SIG-M5 (cell line): ENCODE results near the gene COQ4.
"Not testable (repeated sequence)": the region's sequence is repeated elsewhere in the genome, so short reads cannot be mapped to it uniquely, and the experiment has no call there.

Source experiments
- DNase-seq: peaks from one replicate; lab custom pipeline; 2025; lab: John Stamatoyannopoulos, UW

Gene COQ4

GRCh38 chr9:128298535-128299482 is 23.8 kb upstream of the COQ4 start:
- DNase-seq = no peak

- no peak for DNase-seq
Observed at GRCh38 chr9:128304136-128304970, 18.3 kb upstream of the COQ4 start.

DNA sequence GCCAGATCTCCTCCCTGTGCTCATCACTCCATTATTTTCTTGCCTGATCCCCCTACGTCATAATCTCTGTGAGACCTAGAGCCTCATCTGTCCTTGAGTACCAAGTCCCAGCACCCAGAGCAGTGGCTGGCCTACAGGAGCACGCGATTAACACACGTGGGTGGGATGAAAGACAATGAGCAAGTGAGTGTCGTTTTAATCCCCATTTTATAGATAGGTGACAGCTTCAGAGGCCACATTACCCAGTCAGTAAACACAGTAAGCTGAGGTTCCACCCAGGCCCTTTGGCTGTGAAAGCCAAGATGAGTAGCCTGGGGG is 17.7 kb upstream of the COQ4 start:
- no peak for DNase-seq

DNA sequence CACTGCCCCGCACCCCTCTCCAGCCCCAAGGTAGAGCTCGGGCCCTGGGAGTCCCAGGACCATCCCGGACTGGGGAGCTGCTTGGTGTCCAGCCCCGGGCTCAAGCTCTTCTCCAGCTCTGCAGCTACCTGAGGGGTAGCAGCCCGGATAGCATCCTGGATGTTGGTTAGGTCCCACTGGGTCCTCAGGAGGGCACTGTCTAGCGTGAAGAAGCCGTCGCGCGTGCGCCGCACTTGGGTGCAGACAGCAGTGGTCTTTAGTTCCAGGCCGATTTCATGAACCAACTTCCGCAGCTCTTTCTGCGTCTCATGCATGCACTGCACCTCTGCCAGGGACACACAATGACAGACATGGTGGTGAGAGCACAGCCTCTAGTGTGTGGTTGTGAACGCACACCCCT is 13.1 kb upstream of the COQ4 start:
- no peak for DNase-seq

GRCh38 chr9:128310461-128310860 is 12.2 kb upstream of the COQ4 start:
- no peak for DNase-seq

DNA sequence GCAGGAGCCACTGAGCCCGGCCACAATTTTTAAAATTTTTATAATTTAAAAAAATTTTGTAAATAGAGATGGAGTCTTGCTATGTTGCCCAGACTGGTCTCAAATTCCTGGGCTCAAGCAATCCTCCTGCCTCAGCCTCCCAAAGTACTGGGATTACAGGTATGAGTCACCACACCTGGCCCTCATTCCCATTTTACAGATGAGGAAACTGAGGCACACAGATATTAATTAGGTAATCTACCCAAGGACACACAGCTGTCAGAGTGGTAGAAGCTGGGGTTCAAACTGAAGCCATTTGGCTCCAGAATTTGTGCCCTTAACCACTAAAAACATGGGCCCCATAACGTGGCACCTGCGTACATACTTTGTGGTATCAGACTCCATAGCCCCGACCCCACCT is 7.9 kb upstream of the COQ4 start:
- no peak for DNase-seq

- DNase-seq = no peak
Observed at GRCh38 chr9:128316421-128316820, 6.2 kb upstream of the COQ4 start.

GRCh38 chr9:128317629-128318028 is 5.0 kb upstream of the COQ4 start:
- no peak for DNase-seq

DNA sequence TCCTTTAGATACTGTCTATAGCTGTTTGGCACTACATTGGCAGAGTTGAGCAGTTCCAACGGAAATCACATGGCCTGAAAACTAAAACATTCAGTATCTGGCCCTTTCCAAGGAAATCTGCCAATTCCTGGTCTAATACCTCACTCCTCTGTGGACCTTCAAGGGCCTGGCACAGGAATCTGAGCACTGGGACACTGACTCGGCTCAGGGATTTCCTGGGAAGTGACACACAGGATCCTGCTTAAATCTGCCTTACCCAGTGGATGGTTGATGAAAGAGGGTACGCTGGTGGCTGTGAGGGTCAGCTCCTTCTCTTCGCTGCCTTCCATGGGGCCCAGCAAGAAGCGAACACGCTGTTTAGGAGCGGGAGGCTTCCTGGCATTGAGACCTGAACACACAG is 1.3 kb upstream of the COQ4 start:
- no peak for DNase-seq

DNA sequence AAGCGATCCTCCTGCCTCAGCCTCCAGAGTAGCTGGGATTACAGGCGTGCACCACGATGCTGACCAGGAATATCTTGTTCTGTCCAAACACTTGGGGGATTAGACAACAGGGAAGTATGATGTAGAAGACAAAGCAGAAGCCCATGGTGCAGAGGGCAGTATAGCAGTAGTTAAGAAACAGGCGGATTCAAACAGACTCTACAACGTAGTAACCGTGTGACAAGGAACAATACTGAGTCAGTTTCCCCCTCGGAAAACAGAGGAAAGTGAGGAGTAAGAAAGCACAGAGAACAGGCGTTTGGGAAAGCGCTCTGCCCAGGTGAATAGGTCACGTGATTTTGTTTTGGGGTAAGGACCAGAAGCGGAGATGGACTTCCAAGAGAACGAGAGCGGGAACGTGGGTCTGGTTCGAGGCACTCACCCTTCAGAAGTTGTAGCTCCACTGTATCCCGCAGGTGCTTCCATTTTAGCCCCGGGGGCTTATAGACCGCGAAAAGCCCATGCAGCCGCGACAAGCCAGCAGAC is 698 bp upstream of the COQ4 start:
- DNase-seq = no peak

GRCh38 chr9:128323212-128323730 is 632 bp downstream of the COQ4 start:
- no peak for DNase-seq

GRCh38 chr9:128323791-128324190 is 1.2 kb downstream of the COQ4 start:
- DNase-seq = no peak

DNA sequence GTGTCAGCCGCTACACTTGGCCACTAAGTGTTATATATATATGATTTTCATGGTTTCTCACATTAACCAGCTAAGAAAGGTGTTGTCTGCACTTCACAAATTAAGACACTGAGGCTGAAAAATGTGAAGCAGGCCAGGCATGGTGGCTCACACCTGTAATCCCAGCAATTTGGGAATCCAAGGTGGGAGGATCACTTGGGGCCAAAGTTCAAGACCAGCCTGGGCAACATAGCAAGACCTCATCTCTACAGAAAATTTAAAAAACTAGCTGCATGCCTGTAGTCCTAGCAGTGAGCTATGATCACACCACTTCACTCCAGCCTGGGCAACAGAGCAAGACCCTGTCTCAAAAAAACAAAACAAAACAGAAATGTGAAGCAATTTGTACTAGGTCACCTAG is 1.8 kb downstream of the COQ4 start:
- no peak for DNase-seq

DNA sequence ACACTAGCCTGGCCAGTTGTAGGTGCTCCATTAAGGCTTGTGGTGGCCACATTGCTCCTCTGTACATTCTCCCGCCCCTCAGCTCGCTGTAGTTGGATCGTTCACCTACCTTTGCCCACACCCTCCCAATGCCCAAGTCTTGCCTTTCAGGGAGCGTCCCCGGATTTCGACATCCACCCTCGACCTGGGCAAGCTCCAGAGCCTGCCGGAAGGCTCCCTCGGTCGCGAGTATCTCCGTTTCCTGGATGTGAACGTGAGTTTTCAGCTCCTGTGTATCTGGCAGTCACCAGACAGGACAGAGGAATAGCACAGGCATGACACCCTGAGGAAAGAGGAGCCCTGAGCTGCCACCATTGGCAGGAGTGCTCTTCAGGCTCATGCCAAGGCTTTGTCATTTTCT is 3.0 kb downstream of the COQ4 start:
- no peak for DNase-seq

GRCh38 chr9:128333451-128333869 is 10.8 kb downstream of the COQ4 start:
- DNase-seq = no peak

GRCh38 chr9:128335161-128335560 is 12.5 kb downstream of the COQ4 start:
- no peak for DNase-seq

DNA sequence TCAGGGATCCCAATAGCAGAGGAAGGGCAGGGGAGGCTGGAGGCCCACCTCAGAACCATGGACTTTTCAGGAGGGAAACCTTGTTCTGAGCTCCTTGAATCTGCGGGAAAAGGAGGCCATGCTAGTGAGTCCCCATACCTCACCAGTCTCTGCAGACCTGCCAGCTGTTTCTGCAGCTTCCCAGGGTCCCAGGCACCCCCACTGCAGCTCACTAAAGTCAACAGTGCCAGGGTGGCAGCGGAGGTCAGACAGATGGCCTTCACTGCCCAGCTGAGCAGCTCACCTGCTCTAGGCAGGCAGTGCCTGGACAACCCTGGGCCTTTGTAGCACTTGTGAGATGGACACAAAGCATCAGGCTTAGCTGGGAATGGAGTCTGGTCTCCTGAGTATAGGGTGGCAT is 13.3 kb downstream of the COQ4 start:
- DNase-seq = no peak

DNA sequence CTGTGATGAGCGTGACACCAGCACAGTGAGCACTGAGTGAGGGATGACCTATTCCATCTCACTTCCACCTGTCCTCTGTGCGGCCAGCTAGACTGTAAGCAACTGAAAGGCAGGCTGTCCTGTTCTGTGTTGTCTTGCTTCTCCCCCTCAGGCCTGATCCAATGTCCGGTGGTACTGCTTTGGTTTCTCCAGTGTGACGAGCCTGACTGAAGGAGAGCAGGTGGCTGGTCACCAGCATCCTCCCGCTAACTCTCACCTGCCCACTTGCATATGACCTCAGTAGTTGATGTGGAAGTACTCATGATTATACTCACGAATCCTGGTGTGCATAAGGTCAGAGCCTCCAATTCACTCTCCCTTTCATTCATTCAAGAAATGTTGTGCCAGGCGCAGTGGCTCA is 15.3 kb downstream of the COQ4 start:
- no peak for DNase-seq

DNA sequence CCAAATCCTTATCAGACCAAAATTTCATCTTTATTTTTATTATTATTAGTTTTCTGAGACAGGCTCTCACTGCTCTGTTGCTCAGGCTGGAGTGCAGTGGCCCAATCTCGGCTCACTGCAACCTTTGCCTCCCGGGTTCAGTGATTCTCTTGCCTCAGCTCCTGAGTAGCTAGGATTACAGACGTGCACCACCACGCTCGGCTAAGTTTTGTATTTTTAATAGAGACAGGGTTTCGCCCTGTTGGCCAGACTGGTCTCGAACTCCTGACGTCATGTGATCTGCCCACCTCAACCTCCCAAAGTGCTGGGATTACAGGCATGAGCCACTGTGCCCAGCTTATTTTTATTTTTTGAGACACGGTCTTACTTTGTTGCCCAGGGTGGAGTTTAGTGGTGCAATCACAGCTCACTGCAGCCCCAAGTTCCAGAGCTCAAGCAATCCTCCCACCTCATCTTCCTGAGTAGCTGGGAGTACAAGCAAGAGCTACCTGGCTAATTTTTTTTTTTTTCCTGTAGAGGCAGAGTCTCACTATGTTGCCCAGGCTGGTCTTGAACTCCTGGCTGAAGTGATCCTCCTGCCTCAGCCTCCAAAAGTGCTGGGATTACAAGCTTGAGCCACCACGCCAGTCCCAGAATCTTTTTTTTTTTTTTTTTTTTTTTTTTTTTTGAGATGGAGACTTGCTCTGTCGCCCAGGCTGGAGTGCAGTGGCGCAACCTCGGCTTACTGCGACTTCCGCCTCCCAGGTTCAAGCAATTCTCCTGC is 16.4 kb downstream of the COQ4 start:
- not testable (repeated sequence) for DNase-seq

DNA sequence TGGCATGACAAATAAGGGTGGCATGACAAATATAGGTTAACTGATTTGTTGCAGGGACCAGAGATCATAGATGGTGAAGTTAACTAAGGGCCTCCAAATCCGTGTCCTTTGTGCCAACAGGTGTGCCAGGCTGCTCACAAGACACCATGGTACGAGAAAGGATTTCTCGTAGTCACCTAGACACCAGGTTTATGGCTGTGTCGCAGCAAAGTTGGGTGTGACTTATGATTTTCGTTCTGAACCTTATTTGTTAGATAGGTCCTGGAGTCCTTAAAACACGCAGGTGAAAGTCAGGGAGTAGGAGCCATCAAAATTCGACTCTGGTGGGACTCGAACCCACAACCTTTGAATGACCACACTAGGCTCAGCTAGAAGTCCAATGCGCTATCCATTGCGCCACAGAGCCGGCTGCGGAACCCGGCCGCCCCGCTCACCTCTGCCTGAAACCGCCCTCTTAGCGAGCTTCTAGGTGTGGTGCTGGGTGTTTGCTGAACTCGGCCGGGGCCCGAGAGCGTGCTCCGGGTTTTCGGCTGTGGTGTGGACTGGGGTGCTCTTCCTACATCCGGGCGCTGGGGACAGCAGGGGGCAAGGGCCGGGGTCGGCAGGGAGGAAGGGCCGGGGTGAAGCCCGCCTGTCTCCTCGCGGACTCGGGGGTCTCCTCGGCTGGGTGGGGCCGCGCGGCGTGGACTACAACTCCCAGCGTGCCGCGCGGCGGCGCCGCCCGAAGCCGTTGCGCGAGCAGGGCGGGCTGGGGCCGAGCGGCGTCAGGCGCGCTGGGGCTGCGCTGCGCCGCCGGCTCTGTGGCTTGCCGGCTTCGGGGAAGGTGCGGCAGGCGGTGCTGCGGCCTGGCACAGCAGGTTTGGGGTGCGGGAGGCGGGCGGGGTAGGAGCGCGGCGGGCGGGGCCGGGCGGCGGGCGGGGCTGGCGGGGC is 17.4 kb downstream of the COQ4 start, which contains the start of gene SLC27A4:
Gene SLC27A4, plus strand, starts transcription at position 767 of the 930 bp plus-strand sequence. CDS start 2,606 bp downstream, outside the sequence.
- DNase-seq = no peak
